ENCODE measurements around the gene LRRC3.

LRRC3 gene

DNA sequence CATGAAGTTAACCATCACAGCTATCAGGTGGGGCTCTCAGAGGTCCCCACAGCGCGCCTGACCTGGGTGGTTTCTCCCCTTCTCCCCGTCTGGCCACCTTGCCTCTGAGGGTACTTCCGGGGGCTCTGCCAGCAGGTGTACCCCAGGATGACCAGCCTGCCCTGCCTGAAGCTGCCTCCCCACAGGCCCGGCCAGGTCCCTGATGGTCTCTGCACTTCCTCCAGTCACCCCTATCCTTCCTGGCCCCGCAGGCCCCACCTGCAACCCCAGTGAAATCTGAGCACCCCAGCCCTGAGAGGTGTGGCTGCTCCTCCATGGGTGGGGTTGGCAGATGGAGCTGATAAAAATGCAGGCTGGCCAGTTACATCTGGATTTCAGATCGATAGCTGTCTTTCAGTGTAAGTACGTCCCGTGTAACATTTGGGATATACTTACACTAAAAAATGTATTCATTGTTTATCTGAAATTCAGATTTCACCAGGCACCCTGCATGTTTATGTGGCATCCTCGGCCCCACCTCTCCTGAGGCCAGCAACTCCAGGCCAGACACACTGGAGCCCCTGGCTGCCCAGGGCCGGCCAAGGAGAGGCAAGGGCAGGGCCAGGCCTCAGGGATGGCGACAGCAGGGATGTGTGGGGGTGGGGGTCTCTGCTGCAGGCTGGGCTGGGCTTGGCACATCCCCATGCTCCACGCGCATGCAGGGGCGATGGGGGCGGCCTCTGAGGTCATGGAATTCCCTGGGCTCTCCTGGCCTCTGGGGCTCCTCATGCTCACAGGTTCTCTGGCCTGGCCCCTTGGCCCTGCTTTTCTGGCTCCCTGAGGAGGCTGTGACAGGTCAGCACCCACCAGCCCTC, 25.1 kb downstream of the LRRC3 start:
- no peak for DNase-seq

DNA sequence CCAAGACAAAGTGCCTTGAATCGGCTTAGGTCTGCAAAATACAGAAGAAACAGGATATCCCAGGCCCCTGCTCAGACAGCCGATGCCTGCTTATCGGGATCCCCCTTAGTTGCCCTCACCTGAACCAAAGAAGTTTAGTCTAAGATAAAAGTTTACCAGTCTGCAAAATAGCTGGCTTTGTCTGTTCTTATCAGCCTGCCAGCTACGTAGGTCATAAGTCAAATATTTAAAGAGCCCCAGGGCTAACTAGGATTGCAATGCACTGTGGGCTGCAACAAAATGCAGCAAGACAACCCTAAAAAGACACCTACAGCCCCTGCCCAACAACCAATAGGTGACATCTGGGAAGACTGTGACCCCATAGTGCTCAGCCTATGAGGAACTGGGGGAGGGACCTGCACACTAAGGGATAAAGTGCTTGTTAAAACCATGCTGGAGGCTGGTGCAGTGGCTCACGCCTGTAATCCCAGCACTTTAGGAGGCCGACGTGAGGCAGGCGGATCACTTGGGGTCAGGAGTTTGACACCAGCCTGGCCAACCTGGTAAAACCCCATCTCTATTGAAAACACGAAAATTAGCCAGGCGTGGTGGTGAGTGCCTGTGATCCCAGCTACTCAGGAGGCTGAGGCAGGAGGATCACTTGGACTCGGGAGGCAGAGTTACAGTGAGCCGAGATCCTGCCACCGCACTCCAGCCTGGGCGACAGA, 27.4 kb downstream of the LRRC3 start:
- no peak for DNase-seq

DNA sequence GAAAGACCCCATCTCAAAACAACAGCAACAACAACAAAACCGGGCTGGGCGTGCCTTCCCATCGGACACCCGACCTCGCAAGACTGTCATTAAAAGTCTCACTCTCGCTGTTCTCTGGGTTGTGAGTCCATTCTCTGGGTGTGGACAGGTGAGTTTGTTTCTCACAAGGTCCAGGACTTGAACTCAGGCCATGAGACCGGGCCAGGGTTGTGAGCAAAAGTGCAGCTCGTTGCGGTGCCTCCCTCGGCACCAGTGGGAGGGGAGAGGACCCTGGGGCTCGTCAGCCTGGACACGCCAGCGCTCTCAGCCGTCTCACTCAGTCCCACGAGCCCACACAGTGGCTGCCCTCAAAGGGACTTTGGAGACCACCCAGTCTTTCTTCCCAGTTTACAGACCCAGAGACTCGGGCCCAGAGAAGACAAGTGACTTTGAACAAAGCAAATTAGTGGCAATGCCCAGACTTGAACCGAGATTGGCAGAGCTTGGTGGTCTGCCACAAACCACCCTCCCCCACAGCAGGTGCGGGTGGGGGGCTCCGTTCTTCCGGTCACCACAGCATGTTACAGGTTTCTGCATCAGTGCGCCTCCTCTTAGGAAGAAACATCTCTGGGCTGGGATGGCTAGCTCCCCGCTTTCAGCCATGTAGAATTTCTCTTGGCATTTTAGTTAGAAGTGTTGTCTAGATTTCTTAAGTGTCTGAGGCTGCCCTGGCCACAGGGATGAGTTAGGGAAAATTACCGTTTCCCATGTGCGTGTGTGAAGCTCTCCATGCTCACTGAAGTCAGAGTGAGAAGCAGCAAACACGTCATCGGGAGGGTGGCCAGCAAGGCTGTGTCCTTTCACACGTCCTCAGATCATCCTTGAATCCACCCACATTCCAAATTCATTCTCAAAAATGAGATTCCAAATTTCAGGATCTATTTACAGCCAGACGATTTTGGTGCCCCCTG, 28.3 kb downstream of the LRRC3 start:
- DNase-seq = no peak

DNA sequence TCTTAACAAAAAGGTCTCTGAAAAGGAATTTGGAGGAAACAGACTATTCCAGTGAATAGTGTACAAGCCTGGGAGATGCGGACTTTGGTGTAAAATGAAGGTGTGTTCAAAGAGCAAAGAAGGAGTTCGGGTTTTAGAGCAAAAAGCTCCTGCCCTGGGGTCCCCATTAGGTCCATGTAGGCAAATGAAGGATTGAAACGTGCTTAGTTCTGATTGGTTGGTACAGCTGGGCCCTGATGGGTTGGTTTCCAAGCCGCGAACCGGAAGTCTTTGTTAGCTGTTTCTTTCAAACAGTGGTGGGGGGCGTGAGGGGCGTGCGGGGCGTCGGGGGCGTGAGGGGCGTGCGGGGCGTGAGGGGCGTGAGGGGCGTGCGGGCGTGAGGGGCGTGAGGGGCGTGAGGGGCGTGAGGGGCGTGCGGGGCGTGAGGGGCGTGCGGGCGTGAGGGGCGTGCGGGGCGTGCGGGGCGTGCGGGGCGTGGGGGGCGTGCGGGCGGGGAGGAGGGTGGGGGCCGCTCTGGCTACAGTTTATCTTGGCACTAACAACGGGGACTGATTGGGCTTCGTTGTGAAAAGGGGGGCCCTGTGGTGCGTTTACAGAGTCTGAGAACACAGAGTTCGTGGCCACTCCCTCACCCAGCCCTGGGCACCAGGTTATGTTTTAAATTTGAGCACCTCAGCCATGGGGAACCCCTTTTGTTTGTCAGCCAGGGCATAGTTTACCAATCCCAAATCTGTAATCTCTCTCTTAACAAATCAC, 29.4 kb downstream of the LRRC3 start:
- no peak for DNase-seq

DNA sequence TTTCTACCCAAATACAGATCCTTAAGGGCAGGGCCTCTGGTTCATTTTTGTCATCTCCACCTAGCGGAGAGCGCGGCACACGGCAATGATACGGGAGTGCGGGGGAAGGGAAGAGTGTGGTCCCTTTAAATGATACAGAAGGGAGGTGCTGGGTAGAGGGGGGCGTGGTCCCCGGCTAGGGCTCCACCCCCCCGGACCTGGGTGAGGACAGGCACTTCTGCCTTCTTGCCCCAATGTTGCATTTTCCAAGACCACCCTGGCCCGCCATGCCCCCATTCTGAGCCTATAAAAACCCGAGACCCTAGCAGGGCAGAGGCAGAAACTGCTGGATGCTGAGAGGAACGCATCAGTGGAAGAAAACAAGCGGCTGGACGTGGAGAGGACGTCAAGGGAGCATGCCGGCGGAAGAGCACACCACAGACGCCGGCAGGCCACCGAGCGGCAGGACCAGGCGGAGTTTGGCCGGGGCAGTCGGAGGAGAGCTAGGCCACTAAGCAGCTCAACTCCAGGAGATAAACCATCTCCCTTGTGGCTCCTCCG, 30.0 kb downstream of the LRRC3 start:
- peak; percentile 59 for DNase-seq

DNA sequence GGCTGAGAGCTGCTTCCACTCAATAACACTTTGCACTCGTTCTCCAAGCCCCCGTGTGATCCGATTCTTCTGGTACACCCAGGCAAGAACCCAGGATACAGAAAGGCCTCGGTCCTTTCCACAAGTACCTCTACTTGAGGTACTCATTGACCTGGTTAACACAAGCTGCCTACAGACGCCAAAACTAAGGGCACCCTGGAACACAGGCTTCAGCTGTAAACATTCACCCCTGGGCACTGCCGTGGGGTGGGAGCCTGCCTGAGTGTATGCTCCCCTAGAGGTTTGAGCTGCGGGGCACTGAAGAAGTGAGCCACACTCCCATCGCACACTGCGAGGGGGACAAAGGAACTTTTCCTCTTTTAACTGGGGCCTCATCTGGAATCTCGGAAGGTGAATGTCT, 30.5 kb downstream of the LRRC3 start:
- no peak for DNase-seq

DNA sequence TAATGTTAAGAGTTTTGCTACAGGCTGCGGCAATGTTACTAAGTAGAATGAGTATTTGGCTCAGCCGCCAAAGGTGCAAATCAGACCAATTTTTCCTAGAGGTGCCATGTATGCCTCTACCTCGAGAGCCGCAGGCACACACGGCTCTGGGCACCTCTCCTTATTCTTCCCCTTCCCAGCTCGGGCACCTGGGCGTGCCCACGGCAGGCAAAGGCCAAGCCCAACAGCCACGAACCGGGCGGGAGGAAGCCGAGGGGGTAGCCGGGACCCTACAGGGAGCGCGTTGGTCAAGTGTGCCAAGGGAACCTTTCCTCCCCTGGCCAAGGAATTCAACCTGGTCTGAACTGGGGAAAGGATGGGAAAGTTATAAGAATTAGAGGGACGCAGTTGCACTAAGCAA, 31.0 kb downstream of the LRRC3 start:
- no peak for DNase-seq

DNA sequence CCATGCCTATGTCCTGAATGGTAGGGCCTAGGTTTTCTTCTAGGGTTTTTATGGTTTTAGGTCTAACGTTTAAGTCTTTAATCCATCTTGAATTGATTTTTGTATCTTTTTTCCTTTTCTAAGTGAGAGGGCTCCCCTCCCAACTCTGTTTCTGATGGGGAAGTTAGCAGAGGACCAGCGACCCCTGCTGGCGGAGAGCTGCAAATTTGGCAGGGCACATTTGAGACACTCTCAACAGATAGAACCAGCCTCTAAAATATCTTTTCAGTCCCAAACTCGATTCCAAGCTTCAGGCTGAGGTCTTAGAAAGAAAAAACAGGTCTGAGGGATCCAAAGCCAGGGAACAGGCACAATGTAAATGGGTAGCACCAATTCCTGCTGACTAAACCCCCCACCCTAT, 32.5 kb downstream of the LRRC3 start:
- DNase-seq = peak; percentile 60

DNA sequence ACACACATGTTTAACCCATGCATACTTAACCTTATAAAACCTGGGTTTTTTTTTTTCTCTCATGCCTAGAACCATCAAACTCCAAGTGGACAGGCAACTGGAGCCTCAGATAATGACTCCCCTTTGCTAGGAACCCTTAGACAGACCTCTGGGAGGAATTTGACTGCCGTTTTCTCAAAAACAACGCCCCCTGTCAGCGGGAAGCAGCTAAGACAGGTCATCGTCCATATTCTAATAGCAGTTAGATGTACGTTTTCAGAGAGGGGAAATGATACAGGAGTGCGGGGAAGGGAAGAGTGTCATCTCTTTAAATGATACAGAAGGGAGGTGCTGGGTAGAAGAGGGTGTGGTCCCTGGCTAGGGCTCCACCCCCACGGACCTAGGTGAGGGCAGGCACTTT, 34.7 kb downstream of the LRRC3 start:
- no peak for DNase-seq

DNA sequence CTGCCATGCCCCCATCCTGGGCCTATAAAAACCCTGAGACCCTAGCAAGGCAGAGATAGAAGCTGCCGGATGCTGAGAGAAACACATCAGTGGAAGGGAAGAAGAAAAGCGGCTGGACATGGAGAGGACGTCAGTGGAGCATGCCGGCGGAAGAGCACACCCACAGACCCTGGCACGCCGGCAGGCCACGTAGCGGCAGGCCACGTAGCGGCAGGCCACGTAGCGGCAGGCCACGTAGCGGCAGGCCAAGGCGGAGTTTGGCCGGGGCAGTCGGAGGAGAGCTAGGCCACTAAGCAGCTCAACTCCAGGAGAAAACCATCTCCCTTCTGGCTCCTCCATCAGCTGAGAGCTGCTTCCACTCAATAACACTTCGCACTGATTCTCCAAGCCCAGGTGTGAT, 35.1 kb downstream of the LRRC3 start:
- DNase-seq = no peak

DNA sequence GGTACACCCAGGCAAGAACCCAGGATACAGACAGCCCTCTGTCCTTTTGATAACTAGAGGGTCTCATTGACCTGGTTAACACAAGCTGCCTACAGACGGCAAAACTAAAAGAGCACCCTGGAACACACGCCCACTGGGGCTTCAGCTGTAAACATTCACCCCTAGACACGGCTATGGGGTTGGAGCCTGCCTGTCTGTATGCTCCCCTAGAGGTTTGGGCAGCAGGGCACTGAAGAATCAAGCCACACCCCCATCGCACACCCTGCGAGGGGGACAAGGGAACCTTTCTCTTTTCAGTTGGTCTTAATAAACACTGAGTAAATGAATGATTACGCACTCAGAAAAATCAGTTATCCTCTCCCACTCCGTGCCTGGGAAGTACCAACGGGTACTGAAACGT, 35.5 kb downstream of the LRRC3 start:
- DNase-seq = no peak

DNA sequence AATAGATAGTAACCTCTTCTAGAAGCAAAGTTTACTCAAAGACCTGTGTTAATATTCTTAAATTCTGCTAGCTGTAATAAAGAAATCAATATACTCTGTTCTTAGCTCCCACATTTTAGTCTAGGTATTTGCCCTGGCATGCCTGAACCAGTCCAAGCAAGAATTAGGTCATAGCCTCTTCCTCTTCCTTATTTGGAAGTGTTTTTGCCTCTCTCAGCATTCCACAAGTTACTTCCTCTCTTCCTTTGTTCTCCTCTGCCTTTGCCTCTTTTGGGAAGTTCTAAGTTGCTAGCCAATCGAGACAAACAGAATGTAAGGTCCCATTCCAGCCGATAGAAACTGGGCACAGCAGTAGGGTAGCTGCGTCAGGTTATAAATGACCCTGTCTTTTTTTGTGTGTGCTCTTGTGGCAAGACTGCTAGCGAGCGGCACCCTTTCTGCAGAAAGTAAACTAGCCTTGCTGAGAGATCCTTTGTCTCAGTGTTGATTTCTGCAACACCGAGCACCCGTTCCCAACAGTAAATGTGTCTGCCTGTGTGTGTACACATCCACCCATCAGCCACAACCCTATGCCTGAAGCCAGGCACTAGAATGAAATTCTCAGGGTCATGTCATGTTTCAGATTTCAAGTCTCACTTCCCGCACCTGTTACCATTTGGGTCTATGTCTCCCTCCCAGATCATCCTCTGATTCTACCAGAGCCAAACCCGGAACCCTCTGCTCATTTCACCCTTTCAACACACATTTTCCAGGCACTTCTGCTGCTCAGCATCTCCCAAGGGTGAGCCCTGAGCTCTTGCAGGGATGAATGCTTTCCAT, 37.5 kb downstream of the LRRC3 start:
- no peak for DNase-seq

DNA sequence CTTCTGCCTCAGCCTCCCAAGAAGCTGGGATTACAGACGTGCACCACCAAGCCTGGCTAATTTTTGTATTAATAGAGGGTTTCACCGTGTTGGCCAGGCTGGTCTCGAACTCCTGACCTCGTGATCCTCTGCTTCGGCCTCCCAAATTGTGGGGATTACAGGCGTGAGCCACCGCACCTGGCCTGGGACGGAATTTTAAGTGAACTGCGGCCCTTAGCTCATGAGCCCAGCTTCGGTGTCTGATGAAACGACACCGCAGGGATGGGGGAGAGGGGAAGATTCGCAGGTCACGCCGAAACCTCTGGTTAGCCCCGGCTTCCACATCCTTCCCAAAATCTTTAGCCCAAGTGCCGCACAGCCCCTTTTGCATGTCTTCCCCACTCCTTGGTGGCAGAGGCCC, 39.1 kb downstream of the LRRC3 start:
- DNase-seq = no peak

DNA sequence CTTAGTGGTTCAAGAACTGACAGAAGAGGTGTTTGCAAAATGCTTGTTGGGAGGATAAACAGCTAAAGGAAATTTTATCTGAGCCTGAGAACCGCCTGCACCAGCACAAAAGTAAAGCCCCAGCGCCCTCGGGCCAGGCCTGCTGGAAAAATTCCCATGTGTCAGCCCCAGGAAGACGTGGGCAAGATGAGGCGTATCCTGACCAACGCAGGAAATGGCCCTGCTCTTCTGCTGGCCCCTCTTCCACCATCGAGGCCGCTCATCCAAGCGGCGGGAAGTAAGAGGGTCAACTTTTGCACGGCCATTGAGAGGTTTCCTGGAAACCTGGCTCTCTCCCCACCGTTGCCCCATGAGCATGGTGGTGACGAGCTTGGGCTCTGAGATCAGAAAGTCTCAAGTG, 39.6 kb downstream of the LRRC3 start:
- no peak for DNase-seq

DNA sequence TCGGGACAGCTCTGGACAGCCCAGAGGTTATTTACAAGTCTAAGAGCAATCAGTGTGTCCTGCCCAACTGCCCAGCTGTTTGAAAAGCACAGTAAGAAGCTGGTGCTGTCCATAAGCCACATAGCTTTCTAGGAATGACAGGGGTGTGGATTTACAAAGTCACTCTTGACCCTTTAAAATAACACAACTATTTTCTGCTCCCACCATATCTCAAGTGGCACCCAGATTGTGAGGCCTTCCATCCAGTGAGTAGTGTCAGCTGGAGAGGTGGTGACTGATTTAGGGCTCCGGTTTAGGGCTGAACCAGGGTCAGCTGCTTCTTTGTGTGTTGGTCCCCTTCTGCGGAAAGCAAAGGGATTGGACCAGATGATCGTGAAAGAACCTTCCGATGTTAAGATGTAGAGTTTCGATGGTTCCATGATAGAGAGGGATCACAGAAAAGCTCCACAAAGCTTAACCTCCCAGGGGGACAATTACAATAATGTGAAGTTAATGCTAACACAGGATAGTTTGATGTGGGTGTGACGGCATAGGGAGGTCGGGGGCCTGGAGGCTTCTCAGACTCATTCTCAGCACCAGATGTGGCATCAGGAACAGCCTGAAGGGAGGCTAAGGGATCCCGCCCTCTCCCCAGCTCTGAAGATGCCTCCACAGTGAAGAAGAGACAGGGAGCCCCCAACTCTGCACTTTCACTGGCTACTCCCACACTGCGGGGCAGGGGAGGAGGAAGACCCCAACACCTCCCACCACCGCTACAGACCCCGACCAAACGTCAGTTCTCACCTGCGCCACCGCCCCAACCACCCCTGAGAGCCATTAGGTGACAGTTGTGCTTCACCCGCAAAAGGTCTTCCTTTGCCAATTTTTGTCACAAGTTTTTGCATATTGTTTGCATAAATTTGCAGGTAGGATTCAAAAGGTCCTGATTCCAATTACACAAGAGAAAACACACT, 40.6 kb downstream of the LRRC3 start:
- DNase-seq = no peak

DNA sequence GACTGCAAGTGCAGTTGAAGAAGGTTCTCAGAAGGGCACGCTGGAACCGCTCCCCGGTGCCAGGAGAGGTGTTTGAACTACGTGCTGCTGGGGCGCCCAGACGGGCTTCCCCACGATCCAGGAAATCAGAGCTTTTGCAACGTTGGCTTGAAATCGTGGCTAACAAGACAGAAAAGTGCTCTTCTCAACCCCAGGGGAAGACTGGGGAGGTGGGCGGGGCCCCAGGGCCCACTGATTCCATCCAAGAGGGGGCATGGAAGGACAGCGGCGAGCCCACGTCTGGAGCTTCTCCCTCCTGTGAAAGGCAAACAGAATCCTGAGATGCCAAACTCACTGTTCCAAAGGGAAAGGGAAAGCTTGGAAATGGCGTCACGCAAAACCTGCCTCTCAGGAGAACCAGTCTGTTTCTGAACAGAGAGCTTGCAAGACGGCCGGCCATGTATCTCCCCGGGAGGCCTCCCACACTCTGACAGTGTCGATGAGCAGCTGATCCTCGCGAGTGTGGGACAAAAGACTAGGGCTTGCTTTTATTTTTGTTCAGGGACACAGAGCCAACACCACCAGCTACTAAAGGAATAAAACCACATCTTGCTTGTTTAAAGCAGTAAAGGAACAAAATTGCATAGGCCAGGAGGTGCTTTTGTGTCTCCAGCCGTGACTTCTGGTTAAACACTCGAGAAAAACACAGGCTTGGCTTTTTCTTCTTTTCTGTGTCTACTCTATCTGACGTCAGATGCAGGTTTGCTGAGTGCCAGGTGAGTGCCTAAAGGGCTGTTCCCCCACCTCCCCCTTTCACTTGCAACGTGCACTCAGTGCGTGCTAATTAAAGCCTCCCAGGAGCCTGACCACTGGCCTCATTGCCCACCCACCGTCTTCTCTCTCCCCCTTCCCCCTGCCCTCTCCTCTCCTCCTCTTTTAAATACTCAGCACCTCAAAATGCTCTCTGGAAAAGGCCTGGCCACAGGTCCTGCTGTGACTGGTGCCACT, 41.5 kb downstream of the LRRC3 start:
- no peak for DNase-seq

DNA sequence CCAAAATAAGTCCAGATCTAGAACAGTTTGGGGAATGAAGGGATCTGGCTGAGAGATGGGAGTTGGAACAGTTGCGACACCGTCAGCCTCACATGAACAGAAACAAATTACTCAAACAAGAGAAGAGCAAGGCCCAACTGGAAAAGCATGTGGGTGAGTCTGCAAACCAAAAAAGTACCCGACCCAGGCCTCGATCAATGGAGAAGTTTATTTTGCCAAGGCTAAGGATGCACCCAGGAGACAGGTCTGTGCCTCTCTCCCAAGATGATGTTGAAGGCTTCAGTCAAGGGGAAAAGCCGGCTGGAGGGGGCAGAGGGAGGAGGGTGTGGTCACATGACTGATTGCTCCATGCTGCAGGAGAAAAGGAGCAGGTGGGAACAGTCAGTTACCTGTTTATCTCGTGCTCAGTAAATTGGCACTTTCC, 42.4 kb downstream of the LRRC3 start:
- no peak for DNase-seq

DNA sequence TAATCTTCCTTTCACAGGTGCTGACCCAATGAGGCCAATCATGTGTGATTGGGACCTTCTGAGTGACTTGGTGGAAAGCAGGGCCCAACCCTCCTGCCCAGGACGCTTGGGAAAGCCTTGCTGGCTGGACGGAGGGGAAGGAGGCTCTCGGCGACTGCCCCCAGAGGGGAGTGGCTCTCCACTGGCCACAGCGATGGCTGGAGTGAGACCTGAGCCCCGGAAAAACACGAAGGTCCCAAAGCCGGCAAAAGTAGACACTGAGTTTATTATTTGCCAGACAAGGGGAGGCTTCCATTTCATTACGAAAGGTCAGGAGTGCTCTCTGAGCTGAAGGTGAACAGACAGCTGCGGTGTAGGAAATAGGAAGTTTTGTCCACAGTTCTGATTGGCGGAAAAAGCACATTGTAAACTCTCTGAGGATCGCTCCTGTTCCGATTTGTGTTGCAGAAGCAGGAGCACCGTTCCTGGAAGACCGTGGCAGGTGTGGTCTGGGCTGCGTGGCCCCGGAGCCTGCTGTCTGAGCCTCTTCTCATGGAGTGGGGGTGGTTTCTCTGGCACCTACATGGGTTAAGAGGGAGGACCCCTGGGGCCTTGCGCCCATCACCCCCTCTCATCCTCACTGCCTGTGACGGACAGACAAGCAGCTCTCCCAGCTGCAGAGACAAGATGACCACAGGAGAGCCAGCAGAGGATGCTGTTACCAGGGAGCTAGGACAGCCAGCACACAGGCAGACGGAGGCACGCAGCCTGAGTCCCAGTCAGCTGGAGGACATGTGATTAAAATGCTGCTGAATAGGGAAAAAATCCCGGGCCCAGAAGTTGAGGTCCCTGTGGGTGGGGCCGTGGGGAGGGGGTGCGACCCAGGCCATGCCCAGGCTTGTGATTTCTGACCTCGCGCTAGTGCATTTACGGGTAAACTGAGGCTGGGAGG, 43.2 kb downstream of the LRRC3 start:
- no peak for DNase-seq

Data from stimulated activated CD4-positive, alpha-beta T cell treated with anti-CD3 and anti-CD28 coated beads, Interleukin-1b, Interleukin-23, amount 100 ng/mL, for 48 hours (primary cell).